Measurements from ENCODE around the gene MIX23.

MIX23 gene

GRCh38 chr3:122353215-122353614, 29.8 kb downstream of the MIX23 start:
- DNase-seq (ENCODE audit: insufficient read length, low spot score) = no peak
- FAIRE-seq = no peak

- DNase-seq (ENCODE audit: insufficient read length, low spot score) (no peak), FAIRE-seq (no peak)
Measured at GRCh38 chr3:122351612-122352011, 31.4 kb downstream of the MIX23 start.

DNA sequence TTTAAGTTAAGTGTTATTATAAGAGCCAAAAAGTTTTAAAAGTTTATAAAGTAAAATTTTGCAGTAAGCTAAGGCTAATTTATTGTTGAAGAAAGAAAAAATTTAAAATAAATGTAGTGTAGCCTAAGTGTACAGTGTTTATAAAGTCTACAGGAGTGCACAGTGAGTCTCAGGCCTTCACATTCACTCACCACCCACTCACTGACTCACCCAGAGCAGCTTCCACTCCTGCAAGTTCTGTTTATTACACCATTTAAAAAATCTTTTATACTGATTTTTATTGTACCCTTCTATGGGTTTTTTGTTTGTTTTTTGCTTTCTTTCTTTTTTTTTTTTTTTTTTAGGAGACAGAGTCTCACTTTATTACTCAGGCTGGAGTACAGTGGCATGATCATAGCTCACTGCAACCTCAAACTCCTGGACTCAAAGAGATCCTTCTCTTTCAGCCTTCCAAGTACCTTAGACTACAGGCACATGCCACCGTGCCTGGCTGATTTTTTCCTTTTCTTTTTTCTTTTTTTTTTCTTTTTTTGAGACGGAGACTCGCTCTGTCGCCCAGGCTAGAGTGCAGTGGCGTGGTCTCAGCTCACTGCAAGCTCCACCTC, 32.1 kb downstream of the MIX23 start:
- DNase-seq (ENCODE audit: insufficient read length, low spot score) = no peak
- FAIRE-seq = no peak

DNA sequence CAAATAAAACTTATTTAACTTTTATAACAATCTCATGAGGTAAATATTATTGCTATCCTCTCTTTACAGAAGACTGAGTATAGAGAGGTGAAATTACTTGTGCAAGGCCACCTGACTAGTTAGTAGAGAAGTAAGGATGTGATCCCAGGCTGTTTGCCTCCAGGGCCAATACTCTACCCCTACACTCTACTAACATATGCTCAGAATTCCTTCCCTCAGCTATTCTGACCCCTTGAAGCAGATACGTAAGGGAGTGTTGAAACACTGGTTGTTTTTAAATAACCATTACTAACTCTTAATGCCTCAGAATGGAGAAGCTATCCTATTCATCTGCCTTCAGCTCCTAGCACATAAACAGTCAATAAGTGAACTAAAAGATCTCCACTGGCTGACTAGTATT, 33.9 kb downstream of the MIX23 start:
- no peak for DNase-seq (ENCODE audit: insufficient read length, low spot score)
- no peak for FAIRE-seq

DNA sequence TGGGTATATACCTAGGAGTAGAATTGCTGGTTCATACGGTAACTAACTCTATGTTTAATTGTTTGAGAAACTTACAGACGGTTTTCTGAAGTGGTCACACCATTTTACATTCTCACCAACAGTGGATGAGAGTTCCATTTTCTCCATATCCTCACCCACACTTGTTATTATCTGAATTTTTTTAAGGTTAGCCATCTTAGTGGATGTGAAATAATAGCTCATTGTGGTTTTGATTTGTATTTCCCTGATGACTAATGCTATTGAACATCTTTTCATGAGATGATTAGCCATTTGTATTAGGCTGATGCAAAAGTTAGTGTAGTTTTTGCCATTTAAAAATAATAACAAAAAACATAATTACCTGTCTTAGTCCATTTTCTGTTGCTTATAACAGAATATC, 39.4 kb downstream of the MIX23 start:
- no peak for DNase-seq (ENCODE audit: insufficient read length, low spot score)
- FAIRE-seq = no peak

DNA sequence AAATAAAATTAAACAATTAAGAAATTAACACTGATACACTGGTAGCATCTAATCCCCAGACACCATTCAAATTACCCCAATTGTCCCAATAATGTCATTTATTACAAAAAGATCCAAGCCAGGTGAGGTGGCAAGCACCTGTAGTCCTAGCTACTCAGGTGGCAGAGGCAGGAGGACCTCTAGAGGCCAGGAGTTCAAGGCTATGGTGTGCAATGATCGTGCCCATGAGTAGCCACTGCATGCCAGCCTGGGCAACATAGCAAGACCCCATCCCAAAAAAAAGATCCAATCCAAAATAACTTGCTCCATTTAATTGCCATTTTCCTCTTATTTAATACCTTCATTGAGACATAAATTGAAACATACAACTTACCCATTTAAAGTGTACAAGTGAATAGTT, 40.2 kb downstream of the MIX23 start:
- no peak for FAIRE-seq
- DNase-seq (ENCODE audit: insufficient read length, low spot score) = no peak

DNA sequence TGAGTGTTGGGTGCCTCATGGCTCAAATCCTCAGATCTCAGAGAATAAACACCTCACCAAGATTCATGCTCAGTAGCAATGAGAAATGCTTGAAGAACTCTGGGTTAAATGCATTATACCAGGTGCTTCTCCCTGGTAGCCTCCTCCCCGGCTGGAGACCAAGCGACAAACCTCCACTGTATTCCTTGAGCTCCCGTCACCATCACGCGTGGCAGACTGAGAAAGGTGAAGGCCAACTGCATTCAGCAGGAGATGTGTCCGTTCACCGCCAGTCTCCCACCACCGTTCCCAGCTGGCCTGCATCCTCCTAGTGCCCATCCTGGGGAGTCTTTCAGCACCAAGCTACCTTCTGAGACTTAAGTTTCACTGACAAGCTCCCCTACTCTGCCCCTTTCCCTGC, 50.5 kb downstream of the MIX23 start:
- DNase-seq (ENCODE audit: insufficient read length, low spot score) = no peak
- no peak for FAIRE-seq

DNA sequence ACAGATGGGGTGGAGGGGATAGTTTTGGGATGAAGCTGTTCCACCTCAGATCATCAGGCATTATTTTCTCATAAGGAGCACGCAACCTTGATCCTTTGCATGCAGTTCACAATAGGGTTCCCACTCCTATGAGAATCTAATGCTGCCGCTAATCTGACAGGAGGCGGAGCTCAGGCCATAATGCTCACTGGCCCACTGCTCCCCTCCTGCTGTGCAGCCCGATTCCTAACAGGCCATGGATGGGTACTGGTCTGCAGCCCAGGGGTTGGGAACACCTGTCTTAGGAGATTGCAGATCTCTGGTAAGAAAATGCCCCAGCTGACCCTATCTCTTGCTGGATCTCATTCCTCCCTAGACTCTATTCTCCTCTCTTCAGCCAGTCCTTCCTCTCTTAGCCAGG, 51.1 kb downstream of the MIX23 start:
- DNase-seq (ENCODE audit: insufficient read length, low spot score) (no peak), FAIRE-seq (no peak)

DNA sequence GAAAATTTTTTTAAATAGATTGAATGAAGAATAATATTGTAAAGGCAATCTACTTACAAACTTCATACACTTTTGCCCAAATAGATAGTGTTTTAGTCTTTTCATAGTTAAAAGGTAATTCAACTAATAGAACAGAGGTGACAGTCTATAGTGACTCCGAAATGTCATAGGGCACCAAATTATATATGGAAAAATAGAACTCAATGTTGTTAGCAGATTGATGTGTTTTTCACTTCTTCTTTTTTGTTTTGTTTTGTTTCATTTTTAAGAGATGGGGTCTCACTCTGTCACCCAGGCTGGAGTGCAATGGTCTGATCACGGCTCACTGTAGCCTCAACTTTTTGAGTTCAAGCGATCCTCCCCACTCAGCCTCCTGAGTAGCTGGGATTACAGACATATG, 57.3 kb downstream of the MIX23 start:
- DNase-seq (ENCODE audit: insufficient read length, low spot score) = no peak
- no peak for FAIRE-seq

GRCh38 chr3:122324871-122325323, 58.1 kb downstream of the MIX23 start, which contains the start of gene CSTA:
Gene CSTA, plus strand, starts transcription at chr3:122325248. Its CDS starts 45 bp downstream, at chr3:122325293.
- DNase-seq (ENCODE audit: insufficient read length, low spot score) (no peak), FAIRE-seq (no peak)

GRCh38 chr3:122322095-122323075, 60.6 kb downstream of the MIX23 start:
- FAIRE-seq (no peak), DNase-seq (ENCODE audit: insufficient read length, low spot score) (no peak)

DNA sequence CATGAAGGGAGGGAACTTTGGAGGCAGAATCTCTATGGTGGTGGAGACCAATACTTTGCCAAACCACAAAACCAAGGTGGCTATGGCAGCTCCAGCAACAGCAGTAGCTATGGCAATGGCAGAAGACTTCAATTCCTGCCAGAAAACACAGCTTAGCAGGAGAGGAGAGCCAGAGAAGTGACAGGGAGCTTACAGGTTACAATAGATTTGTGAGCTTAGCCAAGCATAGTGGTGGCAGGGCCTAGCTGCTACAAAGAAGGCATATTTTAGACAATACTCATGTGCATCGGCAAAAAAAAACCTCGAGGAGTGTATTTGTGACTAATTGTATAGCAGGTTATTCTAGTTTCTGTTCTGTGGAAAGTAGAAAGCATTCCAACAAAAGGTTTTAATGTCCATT, 64.4 kb downstream of the MIX23 start:
- no peak for FAIRE-seq
- no peak for DNase-seq (ENCODE audit: insufficient read length, low spot score)

- DNase-seq (ENCODE audit: insufficient read length, low spot score) (no peak), FAIRE-seq (no peak)
Measured at GRCh38 chr3:122316368-122316767, 66.7 kb downstream of the MIX23 start.

DNA sequence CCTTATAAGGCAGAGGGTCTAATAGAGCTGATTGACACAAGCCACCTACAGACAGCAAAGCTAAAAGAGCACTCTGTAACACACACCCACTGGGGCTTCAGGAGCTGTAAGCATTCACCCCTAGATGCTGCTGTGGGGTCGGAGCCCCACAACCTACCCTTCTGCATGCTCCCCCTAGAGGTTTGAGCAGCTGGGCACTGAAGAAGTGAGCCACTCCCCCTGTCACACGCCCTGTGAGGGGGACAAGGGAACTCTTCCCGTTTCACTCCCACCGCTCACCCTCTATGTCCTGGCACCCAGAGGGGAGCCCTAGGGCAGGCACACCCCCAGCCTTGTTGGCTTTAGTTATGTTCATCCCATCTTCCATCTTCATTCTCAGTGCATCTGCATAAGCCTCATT, 67.4 kb downstream of the MIX23 start:
- no peak for DNase-seq (ENCODE audit: insufficient read length, low spot score)
- FAIRE-seq = no peak

DNA sequence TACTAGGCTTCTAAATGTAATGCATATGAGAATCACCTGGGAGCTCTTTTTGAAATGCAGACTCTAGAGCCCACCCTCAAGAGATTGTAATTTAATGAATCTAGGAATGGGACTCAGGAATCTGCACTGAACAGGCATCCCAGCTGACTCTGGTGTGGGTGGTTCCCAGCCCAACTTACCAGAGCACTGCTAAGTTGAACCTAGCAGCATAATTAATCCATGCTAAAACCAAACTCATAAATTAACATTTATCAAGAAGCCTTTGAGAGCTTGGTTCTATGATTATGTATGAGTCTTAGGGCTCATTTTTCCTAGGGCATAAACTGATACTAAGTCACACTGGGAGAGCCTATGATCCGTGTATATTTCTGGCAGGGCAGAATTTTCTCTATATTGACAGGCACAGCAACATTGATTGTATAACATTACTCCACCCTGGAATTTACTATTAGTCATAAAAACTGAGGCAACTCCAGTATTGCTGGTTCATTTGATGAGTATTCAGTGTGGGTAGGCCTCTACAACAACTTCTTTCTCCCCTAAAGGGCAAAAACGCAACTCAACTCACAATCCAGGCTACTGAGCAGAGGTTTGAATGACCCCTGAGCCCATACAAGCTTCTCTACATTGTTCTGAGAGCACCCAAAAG, 68.7 kb downstream of the MIX23 start:
- no peak for FAIRE-seq
- no peak for DNase-seq (ENCODE audit: insufficient read length, low spot score)

DNA sequence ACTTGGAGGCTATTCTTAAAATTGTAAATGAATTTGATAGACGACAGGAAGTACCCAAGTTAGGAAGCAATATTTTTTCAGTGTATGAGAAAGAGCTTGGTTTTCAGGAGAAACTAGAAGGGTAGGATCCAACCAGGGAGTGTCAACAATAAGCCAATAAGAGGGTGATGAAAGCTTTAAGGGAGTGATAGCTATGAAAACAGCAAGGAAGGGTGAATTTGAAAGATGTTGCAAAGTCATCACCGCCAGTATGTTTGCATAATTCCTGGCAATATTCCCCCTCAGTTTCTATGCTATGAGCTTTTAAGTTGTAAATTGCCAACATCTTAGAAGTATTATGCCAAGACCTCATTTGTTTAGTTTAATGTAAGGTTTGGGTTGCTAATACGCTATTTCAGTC, 69.8 kb downstream of the MIX23 start:
- FAIRE-seq = no peak
- no peak for DNase-seq (ENCODE audit: insufficient read length, low spot score)

DNA sequence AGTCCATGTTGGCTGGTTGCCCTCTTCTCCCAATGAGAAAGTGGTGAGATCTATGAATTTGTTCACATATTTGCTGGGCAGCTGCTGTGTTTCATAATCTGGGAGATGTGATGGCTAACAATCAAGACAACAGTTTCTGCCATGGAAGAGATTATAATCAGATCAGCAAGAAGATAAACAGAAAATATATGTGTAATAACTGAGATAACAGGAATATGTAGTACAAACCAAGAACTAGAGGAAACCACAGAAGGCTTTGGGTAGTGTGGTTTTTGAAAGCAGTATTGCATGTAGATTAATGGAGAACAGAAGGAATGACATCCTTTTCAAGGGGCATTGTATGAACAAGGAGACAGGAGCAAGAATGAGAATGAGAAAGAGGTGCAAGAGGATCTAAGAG, 70.2 kb downstream of the MIX23 start:
- FAIRE-seq = no peak
- no peak for DNase-seq (ENCODE audit: insufficient read length, low spot score)

- no peak for FAIRE-seq
- DNase-seq (ENCODE audit: insufficient read length, low spot score) = no peak
Measured at GRCh38 chr3:122310361-122310760, 72.7 kb downstream of the MIX23 start.

All from HTR-8/SVneo (cell line).